NB4 (cell line): ENCODE results near the gene CDK8.

Source experiments
- DNase-seq: peaks from one replicate; pipeline ENCODE4 v3.0.0; 2010; ENCODE audit warnings: low read depth
- H3K4me3 ChIP-seq: one replicate; pipeline ENCODE4 v1.5.1; 2011; ENCODE audit warnings: mild to moderate bottlenecking, low read depth, low read length, moderate library complexity
- MYC ChIP-seq: IDR thresholded peaks from 2 replicates; pipeline ENCODE4 v1.6.1; 2011; ENCODE audit warnings: low read depth, low read length
- POLR2A ChIP-seq: IDR thresholded peaks from 2 replicates; pipeline ENCODE4 v1.6.1; 2011; ENCODE audit warnings: mild to moderate bottlenecking; ENCODE audit not compliant: insufficient read length; ENCODE audit errors: extremely low read depth
- TF ChIP-seq, protein P1 (sequence below): IDR thresholded peaks from 2 replicates; pipeline ENCODE4 v1.6.1; 2011; ENCODE audit warnings: low read depth, low read length
- TF ChIP-seq, protein P2 (sequence below): IDR thresholded peaks from one replicate; pipeline ENCODE4 v1.5.1; 2012; ENCODE audit warnings: low read depth, low read length

CDK8 gene

DNA sequence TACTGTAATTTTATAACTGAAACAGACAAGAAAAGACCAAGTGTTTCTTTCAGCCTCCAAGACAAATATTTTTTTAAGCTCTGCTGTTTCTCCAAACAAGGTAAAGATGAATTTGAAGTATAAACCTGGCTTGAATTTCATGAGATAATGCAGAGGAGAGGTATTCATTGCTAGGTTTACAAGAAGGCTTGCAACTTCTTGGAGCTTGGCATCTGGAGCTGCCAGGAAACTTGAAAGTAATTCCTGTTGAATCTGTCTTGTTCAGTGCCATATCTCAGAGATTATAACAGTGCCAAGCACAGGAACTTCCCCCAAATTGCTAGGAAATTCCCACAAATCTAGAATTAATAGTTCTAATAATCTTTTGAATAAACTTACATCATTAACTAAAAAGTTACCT lies 70.9 kb downstream of the CDK8 start:
- no peak for TF ChIP-seq POLR2A
- no peak for TF ChIP-seq MYC
- TF ChIP-seq, protein P1, sequence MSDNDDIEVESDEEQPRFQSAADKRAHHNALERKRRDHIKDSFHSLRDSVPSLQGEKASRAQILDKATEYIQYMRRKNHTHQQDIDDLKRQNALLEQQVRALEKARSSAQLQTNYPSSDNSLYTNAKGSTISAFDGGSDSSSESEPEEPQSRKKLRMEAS: no peak
- DNase-seq: no peak
- H3K4me3 ChIP-seq: no peak overlapping the region

DNA sequence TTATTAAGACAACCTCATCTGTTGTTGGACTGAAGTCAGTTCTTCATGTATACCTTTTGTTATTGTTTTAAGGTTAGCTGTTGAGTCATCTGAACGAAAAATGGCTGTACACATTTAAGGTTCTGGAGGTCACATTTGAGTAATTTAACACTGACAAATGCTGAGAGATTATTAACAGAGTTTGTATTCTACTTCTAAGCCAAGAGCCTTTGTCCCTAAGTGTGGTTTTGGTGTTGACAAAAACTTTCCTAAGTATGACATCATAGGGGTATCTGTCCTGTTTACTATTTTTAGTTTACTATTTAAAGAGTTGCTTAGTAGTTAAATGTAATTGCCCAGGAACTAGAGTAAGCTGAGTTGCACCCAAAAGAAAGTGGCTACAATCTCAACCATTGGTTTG lies 71.9 kb downstream of the CDK8 start:
- no peak for DNase-seq
- no peak overlapping the region for H3K4me3 ChIP-seq
- TF ChIP-seq POLR2A (no peak), MYC (no peak)
- TF ChIP-seq, protein P1: no peak
- TF ChIP-seq, protein P2, sequence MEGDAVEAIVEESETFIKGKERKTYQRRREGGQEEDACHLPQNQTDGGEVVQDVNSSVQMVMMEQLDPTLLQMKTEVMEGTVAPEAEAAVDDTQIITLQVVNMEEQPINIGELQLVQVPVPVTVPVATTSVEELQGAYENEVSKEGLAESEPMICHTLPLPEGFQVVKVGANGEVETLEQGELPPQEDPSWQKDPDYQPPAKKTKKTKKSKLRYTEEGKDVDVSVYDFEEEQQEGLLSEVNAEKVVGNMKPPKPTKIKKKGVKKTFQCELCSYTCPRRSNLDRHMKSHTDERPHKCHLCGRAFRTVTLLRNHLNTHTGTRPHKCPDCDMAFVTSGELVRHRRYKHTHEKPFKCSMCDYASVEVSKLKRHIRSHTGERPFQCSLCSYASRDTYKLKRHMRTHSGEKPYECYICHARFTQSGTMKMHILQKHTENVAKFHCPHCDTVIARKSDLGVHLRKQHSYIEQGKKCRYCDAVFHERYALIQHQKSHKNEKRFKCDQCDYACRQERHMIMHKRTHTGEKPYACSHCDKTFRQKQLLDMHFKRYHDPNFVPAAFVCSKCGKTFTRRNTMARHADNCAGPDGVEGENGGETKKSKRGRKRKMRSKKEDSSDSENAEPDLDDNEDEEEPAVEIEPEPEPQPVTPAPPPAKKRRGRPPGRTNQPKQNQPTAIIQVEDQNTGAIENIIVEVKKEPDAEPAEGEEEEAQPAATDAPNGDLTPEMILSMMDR: no peak

DNA sequence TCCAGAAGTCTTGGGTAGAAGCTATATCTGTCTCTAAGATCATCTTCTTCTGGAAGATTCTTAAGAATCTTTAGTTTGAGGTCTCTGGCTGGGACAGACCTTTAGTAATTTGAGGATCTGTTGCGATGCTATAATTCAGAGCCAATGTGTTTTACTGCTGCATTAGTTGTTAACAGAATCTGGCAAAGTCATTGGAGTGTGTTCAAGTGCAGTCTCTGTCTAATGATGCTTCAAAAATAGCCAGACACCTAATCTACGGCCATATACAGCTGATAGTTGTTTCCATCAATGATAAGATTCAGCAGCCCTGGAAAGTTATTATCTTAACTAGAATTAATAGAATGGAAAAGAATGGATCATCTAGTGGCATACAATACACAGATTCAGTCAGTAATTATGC lies 72.6 kb downstream of the CDK8 start:
- DNase-seq: no peak
- no peak overlapping the region for H3K4me3 ChIP-seq
- TF ChIP-seq MYC (no peak), POLR2A (no peak)
- TF ChIP-seq, protein P1: no peak
- TF ChIP-seq, protein P2: no peak

DNA sequence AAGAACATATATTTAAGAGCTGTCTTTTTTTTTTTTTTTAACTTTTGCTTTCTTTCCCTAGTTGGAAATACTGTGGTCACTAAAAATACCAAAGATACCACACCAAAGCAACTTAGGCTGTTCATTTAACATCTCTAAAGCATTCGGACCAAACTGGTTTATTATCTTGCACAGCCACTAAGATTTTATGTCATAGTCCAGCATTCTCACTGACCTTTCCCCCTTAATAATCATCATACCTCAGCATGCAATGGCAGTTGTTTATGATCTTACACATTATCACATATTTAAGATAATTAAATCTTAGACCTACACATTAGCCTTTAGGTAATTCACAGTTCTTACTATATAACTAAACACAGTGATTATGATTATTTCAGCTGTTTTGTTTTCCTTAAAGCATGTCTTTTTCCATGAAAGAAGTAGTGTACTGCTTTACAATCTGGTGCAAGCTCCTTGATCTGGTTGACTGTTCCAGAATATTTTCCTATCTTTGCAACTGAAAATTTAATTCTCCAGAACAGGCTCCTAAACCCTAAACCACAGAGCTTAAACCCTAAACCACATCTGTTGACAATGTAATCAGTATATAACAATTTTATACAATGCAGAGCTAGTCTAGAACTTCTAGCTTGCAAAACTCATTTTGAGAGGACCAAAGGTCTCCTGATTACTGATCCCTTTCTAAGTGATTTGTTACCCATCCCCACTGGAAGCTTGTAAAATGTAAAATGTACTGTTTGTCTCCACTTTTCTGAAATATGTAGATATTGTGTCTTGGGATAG lies 74.2 kb downstream of the CDK8 start:
- no peak for TF ChIP-seq POLR2A
- DNase-seq: no peak
- H3K4me3 ChIP-seq: no peak overlapping the region

DNA sequence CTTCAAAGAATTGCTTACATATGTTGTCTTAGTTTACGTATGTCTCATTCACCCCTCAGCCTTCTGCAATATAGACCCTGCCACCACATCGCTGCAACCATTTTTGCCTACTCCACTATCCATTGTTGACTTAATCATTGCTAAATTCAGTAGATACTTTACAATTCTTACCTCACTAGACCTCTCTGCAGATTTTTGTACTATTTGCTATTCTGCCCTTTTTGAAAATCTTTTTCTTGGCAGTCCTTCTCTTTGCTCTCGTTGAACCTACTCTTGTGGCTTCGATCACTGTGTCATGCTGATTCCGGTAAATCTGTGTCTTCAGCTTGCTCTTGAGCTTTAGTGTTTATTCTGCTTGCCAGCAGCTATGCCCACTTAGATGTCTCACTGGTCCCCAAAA lies 81.2 kb downstream of the CDK8 start:
- no peak for TF ChIP-seq POLR2A
- TF ChIP-seq, protein P1: no peak
- TF ChIP-seq, protein P2: no peak
- TF ChIP-seq MYC: no peak
- no peak overlapping the region for H3K4me3 ChIP-seq
- no peak for DNase-seq

DNA sequence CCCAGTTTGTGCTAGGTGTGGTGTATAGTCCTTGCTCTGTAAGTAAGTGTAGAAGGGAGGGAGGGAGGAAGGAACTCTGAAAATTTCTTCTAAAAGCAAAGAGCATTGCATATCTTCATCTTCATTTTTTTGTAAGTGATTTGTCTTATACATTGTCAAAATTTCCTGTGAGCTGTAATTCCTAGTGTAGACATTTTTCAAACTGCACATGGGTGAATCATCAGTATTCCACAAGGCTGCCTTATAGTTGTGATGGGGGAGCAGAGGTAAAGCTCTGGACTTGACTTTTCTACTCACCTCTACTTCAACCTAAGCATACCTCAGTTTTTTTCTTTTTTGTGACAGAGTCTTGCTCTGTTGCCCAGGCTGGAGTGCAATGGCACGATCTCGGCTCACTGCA lies 86.9 kb downstream of the CDK8 start:
- TF ChIP-seq, protein P1: no peak
- TF ChIP-seq MYC (no peak), POLR2A (no peak)
- TF ChIP-seq, protein P2: no peak
- DNase-seq: no peak
- no peak overlapping the region for H3K4me3 ChIP-seq

DNA sequence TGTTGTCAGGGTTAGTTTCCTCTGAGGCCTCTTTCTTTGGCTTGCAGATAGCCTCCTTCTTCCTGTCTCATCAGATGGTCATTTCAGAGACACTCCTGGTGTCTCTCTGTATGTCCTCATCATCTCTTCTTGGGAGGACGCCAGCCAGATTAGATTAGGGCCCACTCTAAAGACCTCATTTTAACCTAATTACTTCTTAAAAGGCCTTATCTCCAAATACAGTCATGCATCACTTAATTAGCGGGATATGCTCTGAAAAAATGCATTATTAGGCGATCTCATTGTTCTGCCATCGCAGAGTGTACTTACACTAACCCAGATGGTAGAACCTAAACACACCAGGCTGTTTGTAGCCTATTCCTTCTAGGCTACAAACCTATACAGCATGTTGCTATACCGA lies 89.0 kb downstream of the CDK8 start:
- no peak overlapping the region for H3K4me3 ChIP-seq
- DNase-seq: no peak
- TF ChIP-seq, protein P2: no peak
- TF ChIP-seq MYC: no peak
- TF ChIP-seq POLR2A: no peak
- TF ChIP-seq, protein P1: no peak
